GM12891 (cell line): Measurements from ENCODE around the gene GDPD5.

Experiments
- DNase-seq: peaks from one replicate; pipeline ENCODE4 v3.0.0; 2011; ENCODE audit warnings: low spot score; ENCODE audit not compliant: insufficient read length
- FAIRE-seq: peaks from 2 replicates; lab custom pipeline; 2011; peaks lifted over from hg19 to GRCh38; lab: Jason Lieb, UNC
- PAX5 ChIP-seq: IDR thresholded peaks from 2 replicates; pipeline ENCODE4 v1.6.1; 2011; ENCODE audit warnings: low read length, moderate library complexity, mild to moderate bottlenecking; ENCODE audit not compliant: insufficient read depth, severe bottlenecking
- POLR2A ChIP-seq: IDR thresholded peaks from 2 replicates; pipeline ENCODE4 v1.6.1; 2011; ENCODE audit warnings: low read depth, low read length, control low read depth
- POLR2AphosphoS5 ChIP-seq: IDR thresholded peaks from 2 replicates; pipeline ENCODE4 v1.6.1; 2011; ENCODE audit warnings: low read depth, low read length, control low read depth
- POU2F2 ChIP-seq: IDR thresholded peaks from 2 replicates; pipeline ENCODE4 v1.6.1; 2011; ENCODE audit warnings: low read depth, mild to moderate bottlenecking, control low read depth, low read length, moderate library complexity
- SPI1 ChIP-seq: IDR thresholded peaks from 2 replicates; pipeline ENCODE4 v1.6.1; 2011; ENCODE audit warnings: low read depth, low read length, control low read depth
- TAF1 ChIP-seq: IDR thresholded peaks from 2 replicates; pipeline ENCODE4 v1.6.1; 2011; ENCODE audit warnings: low read depth, low read length, control low read depth

The GDPD5 gene

GRCh38 chr11:75474878-75475766 lies 50.6 kb downstream of the GDPD5 start:
- DNase-seq (peak; percentile 67), FAIRE-seq (peak; percentile 9)
- TF ChIP-seq TAF1, result no peak
- TF ChIP-seq SPI1, result no peak
- no peak for TF ChIP-seq POLR2A
- no peak for TF ChIP-seq POU2F2
- no peak for TF ChIP-seq PAX5
- no peak for TF ChIP-seq POLR2AphosphoS5

DNA sequence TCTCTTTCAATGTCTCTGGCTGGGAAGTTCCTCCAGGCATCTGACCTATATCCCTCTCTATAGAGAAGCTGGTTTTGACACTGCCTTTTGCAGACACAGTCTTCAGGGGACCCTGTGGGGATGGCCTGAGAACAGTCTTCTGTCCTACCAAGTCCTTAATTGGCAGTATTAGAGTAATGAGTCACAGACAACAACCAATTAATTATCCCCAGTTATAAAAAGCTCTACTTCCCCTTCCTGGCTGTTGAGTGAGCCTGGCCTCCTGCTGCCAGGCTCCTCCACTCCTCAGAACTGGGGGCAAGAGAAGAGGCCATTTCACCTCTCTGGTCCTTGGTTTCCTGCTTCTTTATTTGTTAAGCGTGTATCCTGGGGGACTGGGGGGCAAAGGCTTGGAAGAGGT lies 51.5 kb downstream of the GDPD5 start:
- FAIRE-seq (no peak), DNase-seq (no peak)
- TF ChIP-seq SPI1, result no peak
- TF ChIP-seq POU2F2, result no peak
- TF ChIP-seq POLR2AphosphoS5, result no peak
- TF ChIP-seq POLR2A, result no peak
- TF ChIP-seq TAF1, result no peak
- TF ChIP-seq PAX5, result no peak

DNA sequence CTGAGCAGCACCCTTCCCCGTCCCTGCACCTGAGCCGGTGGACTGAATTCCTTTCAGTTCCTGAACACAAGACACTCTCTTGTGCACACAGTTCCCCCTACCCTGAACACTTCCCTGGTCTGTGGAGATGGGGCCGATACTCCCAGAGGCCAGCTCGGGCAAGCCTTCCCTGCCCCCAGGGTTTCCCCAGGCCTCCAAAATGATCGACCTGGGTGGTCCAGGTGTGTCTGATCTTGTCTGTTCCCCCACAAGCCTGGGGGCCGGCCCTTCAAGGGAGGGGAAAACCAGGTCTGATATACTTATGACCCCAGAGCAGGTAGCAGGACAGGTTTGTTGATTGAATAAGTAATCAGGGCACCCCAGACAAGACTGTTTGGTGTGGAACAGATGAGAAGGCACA lies 52.1 kb downstream of the GDPD5 start:
- FAIRE-seq (no peak), DNase-seq (no peak)
- TF ChIP-seq TAF1 (no peak), PAX5 (no peak), SPI1 (no peak), POLR2A (no peak), POU2F2 (no peak), POLR2AphosphoS5 (no peak)

DNA sequence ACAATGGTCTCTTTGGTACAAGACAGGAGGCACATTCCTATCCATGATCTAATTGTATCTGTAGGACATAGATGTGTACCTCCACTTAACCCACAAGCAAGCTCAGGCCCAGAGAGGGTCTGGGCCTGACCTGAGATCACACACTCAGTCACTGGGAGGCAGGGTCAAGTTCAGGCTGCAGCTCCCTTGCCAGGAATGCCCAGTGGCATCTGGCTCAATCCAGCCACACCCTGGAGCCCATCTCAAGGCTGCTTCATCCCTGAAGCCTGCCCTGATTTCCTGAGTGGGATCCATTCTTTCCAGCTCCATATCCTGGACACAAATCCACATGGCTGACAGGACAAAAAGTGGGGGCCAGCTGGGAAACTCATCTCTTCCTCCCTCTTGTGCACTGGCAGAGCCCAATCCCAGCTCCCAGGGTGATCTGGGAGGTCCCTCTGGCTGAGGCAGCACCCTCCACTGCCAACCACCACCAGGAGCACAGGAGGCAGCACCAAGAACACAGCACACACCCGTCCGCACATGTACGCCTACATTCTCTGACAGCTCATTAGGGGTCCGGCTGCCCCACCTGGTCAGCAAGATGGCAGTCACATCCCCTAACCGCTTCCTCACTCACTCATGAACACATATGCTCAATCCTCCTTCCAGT lies 53.5 kb downstream of the GDPD5 start:
- no peak for FAIRE-seq

DNA sequence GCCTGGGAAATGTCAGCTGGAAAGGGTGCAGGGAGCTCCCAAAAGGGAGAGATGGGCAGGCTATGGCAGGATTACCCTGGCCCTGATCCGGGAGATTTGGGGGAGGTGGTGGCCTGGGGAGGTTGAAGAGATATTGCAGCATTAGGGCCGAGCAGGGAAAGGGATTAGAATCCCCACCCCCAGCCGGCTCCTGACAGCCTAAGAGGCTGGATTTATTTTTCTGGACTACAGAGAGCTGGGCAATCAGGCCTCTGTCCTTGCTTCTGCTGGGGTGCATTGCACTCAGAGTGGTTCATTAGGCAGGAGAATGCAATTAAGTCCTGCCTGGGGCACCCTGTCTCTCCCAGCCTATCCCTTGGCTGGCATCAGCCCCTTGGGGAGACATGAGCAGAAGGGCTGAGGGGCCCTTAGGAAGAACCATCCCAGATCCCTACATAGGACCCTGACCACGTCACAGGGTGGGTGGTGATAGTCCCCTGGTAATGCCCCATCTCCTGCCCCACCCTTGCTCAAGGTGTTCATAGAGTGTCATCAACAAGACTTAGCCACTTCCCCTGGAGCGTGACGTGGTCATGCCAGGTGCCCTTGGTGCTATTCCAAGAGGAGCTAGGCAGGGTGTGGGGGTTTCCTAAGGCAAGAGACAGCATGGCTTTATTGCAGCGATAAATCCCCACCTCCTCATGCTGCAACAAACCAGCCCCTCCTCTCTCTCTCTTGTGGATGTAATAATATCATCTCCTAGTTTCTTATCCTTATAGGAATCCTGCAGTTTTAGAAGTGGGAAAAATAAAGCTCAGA lies 54.4 kb downstream of the GDPD5 start:
- DNase-seq, result no peak
- FAIRE-seq, result no peak
- TF ChIP-seq TAF1 (no peak), POU2F2 (no peak), POLR2AphosphoS5 (no peak), SPI1 (no peak)

More for the DNA sequence above, 53.5 kb downstream of the GDPD5 start:
- TF ChIP-seq POLR2AphosphoS5 (no peak), POLR2A (no peak), TAF1 (no peak), SPI1 (no peak)
- no peak for DNase-seq

DNA sequence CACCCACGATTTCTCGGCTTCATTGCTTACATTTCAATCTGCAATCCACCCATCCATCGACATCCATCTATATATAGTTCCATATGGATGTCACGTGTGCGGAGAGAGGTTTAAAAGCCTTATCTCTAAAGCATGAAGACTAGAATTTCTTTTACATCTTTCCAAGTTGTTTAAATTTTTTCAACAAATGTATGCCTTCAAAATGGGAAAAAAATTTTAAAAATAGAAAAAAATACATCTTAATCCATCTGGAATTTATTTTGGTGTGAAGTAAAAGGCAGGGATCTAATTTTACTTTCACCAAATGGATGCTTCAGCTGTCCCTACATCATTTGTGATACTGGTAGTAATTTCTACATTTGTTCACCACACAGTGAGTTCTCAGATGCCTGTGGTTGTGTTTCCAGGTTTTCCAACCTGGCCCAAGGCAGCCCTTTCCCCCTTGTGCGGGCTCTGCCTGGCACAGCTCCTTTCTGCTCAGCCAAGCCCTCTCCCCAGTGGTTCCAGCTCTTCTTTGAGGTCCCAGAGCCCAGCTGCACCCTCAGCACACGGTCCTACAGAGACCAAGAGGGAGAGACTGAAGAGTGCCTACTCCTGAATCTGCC lies 55.2 kb downstream of the GDPD5 start:
- FAIRE-seq (no peak), DNase-seq (no peak)
- no peak for TF ChIP-seq PAX5
- no peak for TF ChIP-seq POU2F2
- no peak for TF ChIP-seq TAF1
- TF ChIP-seq POLR2A, result no peak
- no peak for TF ChIP-seq SPI1
- no peak for TF ChIP-seq POLR2AphosphoS5

DNA sequence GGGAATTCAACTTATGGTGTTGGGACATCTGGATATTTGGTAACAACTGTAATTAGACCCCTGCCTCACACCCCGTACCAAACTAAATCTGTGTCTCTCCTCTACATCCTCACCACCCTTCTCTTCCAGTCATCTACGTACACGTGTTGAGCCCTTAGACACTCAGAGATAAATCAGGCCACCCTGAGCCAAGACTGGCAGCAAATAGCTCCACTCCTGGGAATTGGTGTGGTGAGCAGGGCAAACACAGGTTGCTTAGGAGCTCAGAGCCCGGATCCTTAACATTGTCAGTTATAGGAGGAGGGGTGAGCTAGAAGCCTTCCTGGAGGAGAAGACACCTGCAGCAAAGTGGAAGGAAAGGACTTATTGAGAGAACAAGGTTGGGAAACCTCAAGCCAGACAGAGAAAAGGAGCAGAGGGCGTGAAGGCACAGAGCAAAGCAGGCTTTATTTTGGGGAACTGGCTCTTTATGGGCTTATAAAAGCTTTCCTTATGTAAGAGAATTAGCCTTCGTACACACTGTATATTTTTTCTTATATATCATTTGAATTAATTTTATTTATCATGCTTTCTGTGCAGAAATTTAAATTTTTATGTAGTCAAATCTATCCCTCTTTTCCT lies 55.8 kb downstream of the GDPD5 start:
- no peak for FAIRE-seq
- TF ChIP-seq SPI1 (no peak), POLR2AphosphoS5 (no peak), TAF1 (no peak), POLR2A (no peak), PAX5 (no peak), POU2F2 (no peak)
- DNase-seq, result no peak

GRCh38 chr11:75468534-75469340 lies 57.0 kb downstream of the GDPD5 start:
- no peak for DNase-seq
- TF ChIP-seq POLR2AphosphoS5 (no peak), PAX5 (no peak), POU2F2 (no peak), POLR2A (no peak), TAF1 (no peak), SPI1 (no peak)
- FAIRE-seq, result no peak

DNA sequence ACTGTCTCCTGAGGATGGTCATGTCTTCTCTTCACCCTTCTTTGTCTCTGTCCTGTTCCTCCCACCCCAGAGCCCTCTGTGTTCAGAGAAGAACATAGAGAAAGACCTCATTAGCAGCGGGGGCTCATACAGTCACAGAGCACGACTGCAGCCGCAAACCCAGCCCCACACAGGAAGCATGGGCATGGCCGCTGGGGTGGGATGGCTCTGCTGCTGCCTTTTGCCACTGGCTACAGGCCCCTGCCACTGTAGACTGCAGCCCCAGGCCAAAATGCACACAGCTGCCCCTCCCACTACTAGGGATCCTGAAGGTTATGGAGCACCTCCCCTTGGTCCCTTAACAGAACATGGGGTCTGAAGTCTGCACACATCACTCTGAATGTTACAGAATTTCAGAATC lies 57.9 kb downstream of the GDPD5 start:
- TF ChIP-seq TAF1 (no peak), POLR2AphosphoS5 (no peak), SPI1 (no peak), POU2F2 (no peak), PAX5 (no peak), POLR2A (no peak)
- no peak for DNase-seq
- FAIRE-seq, result no peak
